BLaER1 (cell line): ENCODE results near the gene ELAVL2.

ENCODE experiments used
- H3K27ac ChIP-seq: shearing (Covaris generic); formaldehyde crosslinking; 2 replicates; pipeline ENCODE4 v1.8.1; 2022
- H3K27me3 ChIP-seq: shearing (Covaris generic); formaldehyde crosslinking; 2 replicates; pipeline ENCODE4 v1.8.1; 2022
- H3K36me3 ChIP-seq: shearing (Covaris generic); formaldehyde crosslinking; 2 replicates; pipeline ENCODE4 v1.8.1; 2022
- H3K4me1 ChIP-seq: shearing (Covaris generic); formaldehyde crosslinking; 2 replicates; pipeline ENCODE4 v1.8.1; 2022
- H3K4me2 ChIP-seq: shearing (Covaris generic); formaldehyde crosslinking; 2 replicates; pipeline ENCODE4 v1.8.1; 2022
- H3K4me3 ChIP-seq: shearing (Covaris generic); formaldehyde crosslinking; 2 replicates; pipeline ENCODE4 v1.8.1; 2022
- H3K9ac ChIP-seq: shearing (Covaris generic); formaldehyde crosslinking; 2 replicates; pipeline ENCODE4 v1.8.1; 2022
- H3K9me3 ChIP-seq: shearing (Covaris generic); formaldehyde crosslinking; 2 replicates; pipeline ENCODE4 v1.8.1; 2022
- H4K20me1 ChIP-seq: shearing (Covaris generic); formaldehyde crosslinking; 2 replicates; pipeline ENCODE4 v1.8.1; 2022
- Cebpa-rat ChIP-seq: shearing (Covaris generic); IDR thresholded peaks from 2 replicates; pipeline ENCODE4 v1.8.1; 2022

The ELAVL2 gene

GRCh38 chr9:23669776-23670175, 156.3 kb downstream of the ELAVL2 start:
- Histone ChIP-seq H3K36me3 (no peaks in the 10 kb centered on the region), H3K4me3 (no peak overlapping the region), H3K9ac (no peak overlapping the region), H3K27ac (no peak overlapping the region), H3K4me2 (no peak overlapping the region; the same call in 1 of the 2 replicates), H3K27me3 (no peaks in the 10 kb centered on the region), H3K4me1 (peaks cover 16% of the 10 kb centered on the region), H3K9me3 (no peaks in the 10 kb centered on the region), H4K20me1 (no peaks in the 10 kb centered on the region)
- TF ChIP-seq Cebpa-rat, result no peak

- H3K27ac ChIP-seq, result no peak overlapping the region
Observed at GRCh38 chr9:23665635-23666034, 160.4 kb downstream of the ELAVL2 start.

GRCh38 chr9:23665051-23665450, 161.0 kb downstream of the ELAVL2 start:
- Histone ChIP-seq H3K27me3 (no peaks in the 10 kb centered on the region), H3K27ac (no peak overlapping the region), H4K20me1 (no peaks in the 10 kb centered on the region), H3K9ac (no peak overlapping the region), H3K4me2 (no peak overlapping the region), H3K9me3 (no peaks in the 10 kb centered on the region), H3K4me1 (peaks cover 16% of the 10 kb centered on the region), H3K4me3 (no peak overlapping the region), H3K36me3 (no peaks in the 10 kb centered on the region)
- no peak for TF ChIP-seq Cebpa-rat

More at GRCh38 chr9:23665635-23666034, 160.4 kb downstream of the ELAVL2 start:
- Histone ChIP-seq H3K9ac (no peak overlapping the region), H3K36me3 (no peaks in the 10 kb centered on the region), H4K20me1 (no peaks in the 10 kb centered on the region), H3K9me3 (no peaks in the 10 kb centered on the region), H3K4me2 (no peak overlapping the region), H3K4me1 (peaks cover 16% of the 10 kb centered on the region), H3K27me3 (no peaks in the 10 kb centered on the region), H3K4me3 (no peak overlapping the region)
- no peak for TF ChIP-seq Cebpa-rat

GRCh38 chr9:23663946-23664345, 162.1 kb downstream of the ELAVL2 start:
- Histone ChIP-seq H4K20me1 (no peaks in the 10 kb centered on the region), H3K36me3 (no peaks in the 10 kb centered on the region), H3K27me3 (no peaks in the 10 kb centered on the region), H3K27ac (no peak overlapping the region), H3K4me1 (peaks cover 8% of the 10 kb centered on the region), H3K9me3 (no peaks in the 10 kb centered on the region), H3K4me2 (no peak overlapping the region), H3K9ac (no peak overlapping the region), H3K4me3 (no peak overlapping the region)
- no peak for TF ChIP-seq Cebpa-rat

GRCh38 chr9:23663536-23663935, 162.5 kb downstream of the ELAVL2 start:
- TF ChIP-seq Cebpa-rat, result no peak
- peaks cover 4% of the 10 kb centered on the region for H3K4me1 ChIP-seq
- no peak overlapping the region for H3K4me2 ChIP-seq
- no peak overlapping the region for H3K9ac ChIP-seq
- H3K9me3 ChIP-seq, result no peaks in the 10 kb centered on the region
- H3K36me3 ChIP-seq, result no peaks in the 10 kb centered on the region
- H3K27me3 ChIP-seq, result no peaks in the 10 kb centered on the region
- no peaks in the 10 kb centered on the region for H4K20me1 ChIP-seq
- no peak overlapping the region for H3K27ac ChIP-seq
- no peak overlapping the region for H3K4me3 ChIP-seq

- no peaks in the 10 kb centered on the region for H3K36me3 ChIP-seq
- peaks cover under 1% of the 10 kb centered on the region; the same call in 1 of the 2 replicates for H3K4me1 ChIP-seq
- H4K20me1 ChIP-seq, result no peaks in the 10 kb centered on the region
- H3K27me3 ChIP-seq, result no peaks in the 10 kb centered on the region
- H3K9ac ChIP-seq, result no peak overlapping the region
- no peaks in the 10 kb centered on the region for H3K9me3 ChIP-seq
- no peak overlapping the region for H3K27ac ChIP-seq
- no peak overlapping the region for H3K4me3 ChIP-seq
- TF ChIP-seq Cebpa-rat, result no peak
- H3K4me2 ChIP-seq, result no peak overlapping the region
Observed at GRCh38 chr9:23663125-23663524, 162.9 kb downstream of the ELAVL2 start.

- Histone ChIP-seq H3K4me1 (no peaks in the 10 kb centered on the region), H3K9ac (no peak overlapping the region), H3K9me3 (no peaks in the 10 kb centered on the region), H3K4me2 (no peak overlapping the region), H3K36me3 (no peaks in the 10 kb centered on the region), H4K20me1 (no peaks in the 10 kb centered on the region), H3K4me3 (no peak overlapping the region), H3K27me3 (no peaks in the 10 kb centered on the region), H3K27ac (no peak overlapping the region)
- no peak for TF ChIP-seq Cebpa-rat
Observed at GRCh38 chr9:23662320-23662719, 163.7 kb downstream of the ELAVL2 start.

- Histone ChIP-seq H3K4me3 (no peak overlapping the region), H3K4me2 (no peak overlapping the region), H3K4me1 (no peaks in the 10 kb centered on the region), H3K27me3 (no peaks in the 10 kb centered on the region), H3K27ac (no peak overlapping the region), H3K9ac (no peak overlapping the region), H4K20me1 (no peaks in the 10 kb centered on the region), H3K36me3 (no peaks in the 10 kb centered on the region), H3K9me3 (no peaks in the 10 kb centered on the region)
- TF ChIP-seq Cebpa-rat, result no peak
Observed at GRCh38 chr9:23659346-23660006, 166.6 kb downstream of the ELAVL2 start.

GRCh38 chr9:23658376-23659258, 167.4 kb downstream of the ELAVL2 start:
- no peak for TF ChIP-seq Cebpa-rat
- no peak overlapping the region for H3K4me2 ChIP-seq
- H3K4me1 ChIP-seq, result no peaks in the 10 kb centered on the region
- no peaks in the 10 kb centered on the region for H3K9me3 ChIP-seq
- no peak overlapping the region for H3K4me3 ChIP-seq
- H3K27ac ChIP-seq, result no peak overlapping the region
- H3K27me3 ChIP-seq, result no peaks in the 10 kb centered on the region
- H3K36me3 ChIP-seq, result no peaks in the 10 kb centered on the region
- no peaks in the 10 kb centered on the region for H4K20me1 ChIP-seq
- no peak overlapping the region for H3K9ac ChIP-seq

- Histone ChIP-seq H3K27me3 (no peaks in the 10 kb centered on the region), H3K27ac (no peak overlapping the region), H3K4me1 (no peaks in the 10 kb centered on the region), H3K9me3 (no peaks in the 10 kb centered on the region), H3K4me3 (no peak overlapping the region), H3K9ac (no peak overlapping the region), H3K36me3 (no peaks in the 10 kb centered on the region), H4K20me1 (no peaks in the 10 kb centered on the region), H3K4me2 (no peak overlapping the region)
- no peak for TF ChIP-seq Cebpa-rat
Observed at GRCh38 chr9:23651051-23651450, 175.0 kb downstream of the ELAVL2 start.
